ENCODE measurements around the gene SMIM15. TPM values are rescaled to one million over a fixed set of nuclear protein-coding genes. Genes with fewer than 3 reads are reported as not detected.

SMIM15 gene
- total and polyA plus RNA-seq, 2 of the 13 experiments (the other 11 are each of a cell fraction or from before 2014, with no cell fraction given): 12.7 to 58.2 TPM

- peak; percentile 89 for TF ChIP-seq RBM39 (IDR thresholded peaks at IDR 0.05; ENCODE audit: low read depth, low read length, poor library complexity, severe bottlenecking)
- TF ChIP-seq BRCA1 (CRISPR knock-in tag; IDR thresholded peaks at IDR 0.05): peak; percentile 40; the same call in 1 of the 2 replicates
- peak; percentile 89 for TF ChIP-seq YEATS4 (CRISPR knock-in tag; IDR thresholded peaks at IDR 0.05; ENCODE audit: borderline replicate concordance)
- TF ChIP-seq TRAFD1 (CRISPR knock-in tag; IDR thresholded peaks at IDR 0.05; ENCODE audit: borderline replicate concordance): no peak; the same call in 1 of the 2 replicates
- no peak for TF ChIP-seq CCAR2 (optimal IDR thresholded peaks at IDR 0.05; ENCODE audit: low read depth, low read length)
Measured at GRCh38 chr5:61162010-61162831, at the start of gene SMIM15 (continued).

- intact Hi-C loops (cut with micrococcal nuclease; ENCODE audit: unreplicated experiment) (no loop called here), in situ Hi-C loops (cut with HindIII; ENCODE audit: extremely low pct_ligation_motif_present, low pct_unique_long_range_greater_than_20kb) (no loop called here)
- H3K4me2 ChIP-seq (ENCODE audit: low read depth, low read length): no peak overlapping the region
- H3K9me3 ChIP-seq (ENCODE audit: low read length): no peaks in the 10 kb centered on the region
- no peak overlapping the region for H3K9ac ChIP-seq (ENCODE audit: insufficient read depth, low read depth, low read length)
- no peak overlapping the region for H3K27ac ChIP-seq (ENCODE audit: extremely low read length, insufficient read depth, low read length)
- H4K20me1 ChIP-seq (ENCODE audit: insufficient read depth, low read length): no peaks in the 10 kb centered on the region
- no peaks in the 10 kb centered on the region for H3K79me2 ChIP-seq (ENCODE audit: insufficient read depth, low read length)
- no TSS peak for BruUV-seq (replicated peaks)
- no peak overlapping the region for H3K4me3 ChIP-seq (replicated peaks in 1 of 3; ENCODE audit: insufficient read depth in 1 of 3, low read depth in 2 of 3, low read length in 3 of 3)
- H2AFZ ChIP-seq (ENCODE audit: low read length): no peak overlapping the region
- peaks cover 0 to 3% of the 10 kb centered on the region in 2 experiments; a peak in 2 of 5 replicates for H3K27me3 ChIP-seq (ENCODE audit: control insufficient read depth in 1 of 2, insufficient read depth in 2 of 2, low read length in 2 of 2)
- no peaks in the 10 kb centered on the region for H3K4me1 ChIP-seq (ENCODE audit: insufficient read depth, low read length)
- POLR2A ChIA-PET: no interaction called here
- H3K36me3 ChIP-seq (replicated peaks in 1 of 2; ENCODE audit: control insufficient read depth in 1 of 2, insufficient read depth in 2 of 2, low read length in 2 of 2): no peaks in the 10 kb centered on the region
- CTCF ChIA-PET (ENCODE audit: low intra/inter-chr PET ratio, low total read pairs): no interaction called here
- DNase-seq (ENCODE audit: low spot score) (no peak), ATAC-seq (no peak), FAIRE-seq (no peak)
- TF ChIP-seq MIER3 (CRISPR knock-in tag; IDR thresholded peaks at IDR 0.05; ENCODE audit: borderline replicate concordance) (no peak), ZFP36L1 (CRISPR knock-in tag; IDR thresholded peaks at IDR 0.05) (no peak), MAZ (IDR thresholded peaks at IDR 0.05; ENCODE audit: borderline replicate concordance, low read depth, low read length) (no peak), MAZ (CRISPR knock-in tag; IDR thresholded peaks at IDR 0.05; ENCODE audit: low read depth) (no peak), NCOR1 (IDR thresholded peaks at IDR 0.05; ENCODE audit: borderline replicate concordance, low read length) (no peak), SRSF9 (IDR thresholded peaks at IDR 0.05; ENCODE audit: borderline replicate concordance, insufficient read depth, low read depth, low read length, poor library complexity, severe bottlenecking) (no peak), ZNF552 (CRISPR knock-in tag; IDR thresholded peaks at IDR 0.05; ENCODE audit: borderline replicate concordance) (no peak), ZNF749 (CRISPR knock-in tag; IDR thresholded peaks at IDR 0.05; ENCODE audit: borderline replicate concordance) (no peak), ZNF3 (CRISPR knock-in tag; IDR thresholded peaks at IDR 0.05) (no peak), ZNF678 (CRISPR knock-in tag; IDR thresholded peaks at IDR 0.05) (no peak), ZNF503 (CRISPR knock-in tag; IDR thresholded peaks at IDR 0.05) (no peak), ZNF792 (CRISPR knock-in tag; IDR thresholded peaks at IDR 0.05) (no peak), ZNF501 (CRISPR knock-in tag; IDR thresholded peaks at IDR 0.05) (no peak), MAFG (CRISPR knock-in tag; IDR thresholded peaks at IDR 0.05) (no peak), POGZ (CRISPR knock-in tag; IDR thresholded peaks at IDR 0.05) (no peak), LCORL (IDR thresholded peaks at IDR 0.05) (no peak), LCORL (CRISPR knock-in tag; IDR thresholded peaks at IDR 0.05) (no peak)
Measured at GRCh38 chr5:61207884-61208283, 45.6 kb upstream of the SMIM15 start.
